HL-60 (cell line): Measurements from ENCODE around the gene IBA57.

Source experiments
- CTCF ChIP-seq: IDR thresholded peaks from one replicate; pipeline ENCODE4 v1.5.1; 2011; ENCODE audit warnings: low read length, control low read depth, inconsistent platforms; ENCODE audit not compliant: insufficient read depth
- POLR2AphosphoS5 ChIP-seq: IDR thresholded peaks from 2 replicates; pipeline ENCODE4 v1.6.1; 2012; ENCODE audit warnings: low read depth
- REST ChIP-seq: IDR thresholded peaks from 2 replicates; pipeline ENCODE4 v1.6.1; 2012; ENCODE audit warnings: low read depth; ENCODE audit not compliant: insufficient replicate concordance
- SPI1 ChIP-seq: IDR thresholded peaks from 2 replicates; pipeline ENCODE4 v1.6.1; 2012; ENCODE audit warnings: low read depth, mild to moderate bottlenecking, borderline replicate concordance

- no peak for TF ChIP-seq POLR2AphosphoS5
- no peak for TF ChIP-seq CTCF
- no peak for TF ChIP-seq REST
- no peak for TF ChIP-seq SPI1
Observed at GRCh38 chr1:228178737-228179684, 13.4 kb downstream of the IBA57 start.
